Measurements from ENCODE around the gene RSRC1. TPM values are rescaled to one million over a fixed set of nuclear protein-coding genes. Genes with fewer than 3 reads are reported as not detected.

Gene RSRC1
- total and polyA plus RNA-seq, 2 of the 13 experiments (the other 11 are each of a cell fraction or from before 2014, with no cell fraction given): 4.9 to 63.0 TPM

- no peak for TF ChIP-seq ZNF556 (CRISPR knock-in tag; IDR thresholded peaks at IDR 0.05; ENCODE audit: borderline replicate concordance)
- no peak for TF ChIP-seq ZNF605 (CRISPR knock-in tag; IDR thresholded peaks at IDR 0.05)
- no peak for TF ChIP-seq GATA4 (IDR thresholded peaks at IDR 0.05; ENCODE audit: borderline replicate concordance, low read depth)
Observed at GRCh38 chr3:158152186-158152585, 42.3 kb downstream of the RSRC1 start (continued).

GRCh38 chr3:158158969-158159368 lies 49.1 kb downstream of the RSRC1 start:
- Histone ChIP-seq H3K9me3 (ENCODE audit: low read length) (no peaks in the 10 kb centered on the region), H3K4me1 (ENCODE audit: insufficient read depth, low read length) (no peaks in the 10 kb centered on the region), H3K79me2 (ENCODE audit: insufficient read depth, low read length) (no peaks in the 10 kb centered on the region), H3K4me3 (replicated peaks in 1 of 3; ENCODE audit: insufficient read depth in 1 of 3, low read depth in 2 of 3, low read length in 3 of 3) (no peak overlapping the region), H2AFZ (ENCODE audit: low read length) (no peak overlapping the region), H3K9ac (ENCODE audit: insufficient read depth, low read depth, low read length) (no peak overlapping the region), H4K20me1 (ENCODE audit: insufficient read depth, low read length) (no peaks in the 10 kb centered on the region), H3K27me3 (ENCODE audit: control insufficient read depth in 1 of 2, insufficient read depth in 2 of 2, low read length in 2 of 2) (no peaks in the 10 kb centered on the region), H3K27ac (ENCODE audit: extremely low read length, insufficient read depth, low read length) (no peak overlapping the region), H3K4me2 (ENCODE audit: low read depth, low read length) (no peak overlapping the region), H3K36me3 (replicated peaks in 1 of 2; ENCODE audit: control insufficient read depth in 1 of 2, insufficient read depth in 2 of 2, low read length in 2 of 2) (no peaks in the 10 kb centered on the region)
- in situ Hi-C loops (cut with HindIII; ENCODE audit: extremely low pct_ligation_motif_present, low pct_unique_long_range_greater_than_20kb): no loop called here
- BruUV-seq (replicated peaks): no TSS peak
- FAIRE-seq (no peak), DNase-seq (ENCODE audit: low spot score) (no peak), ATAC-seq (no peak)
- intact Hi-C loops (cut with micrococcal nuclease; ENCODE audit: unreplicated experiment): no loop called here
- CTCF ChIA-PET (ENCODE audit: low intra/inter-chr PET ratio, low total read pairs): no interaction called here
- POLR2A ChIA-PET: no interaction called here
- TF ChIP-seq, protein P1, sequence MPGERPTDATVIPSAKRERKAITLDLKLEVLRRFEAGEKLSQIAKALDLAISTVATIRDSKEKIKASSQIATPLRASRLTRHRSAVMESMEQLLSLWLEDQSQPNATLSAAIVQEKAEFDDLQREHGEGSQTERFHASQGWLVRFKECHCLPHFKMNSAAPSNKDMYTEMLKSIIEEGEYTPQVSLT (CRISPR knock-in tag; IDR thresholded peaks at IDR 0.05; ENCODE audit: borderline replicate concordance, low read depth): no peak
- TF ChIP-seq SIN3A (IDR thresholded peaks at IDR 0.05; ENCODE audit: borderline replicate concordance, low read depth, low read length) (no peak), ZNF724P (CRISPR knock-in tag; IDR thresholded peaks at IDR 0.05; ENCODE audit: borderline replicate concordance) (no peak), MEF2D (CRISPR knock-in tag; IDR thresholded peaks at IDR 0.05) (no peak), MEIS1 (CRISPR knock-in tag; IDR thresholded peaks at IDR 0.05; ENCODE audit: borderline replicate concordance) (no peak), ZNF225 (CRISPR knock-in tag; IDR thresholded peaks at IDR 0.05) (no peak), KLF15 (CRISPR knock-in tag; IDR thresholded peaks at IDR 0.05; ENCODE audit: borderline replicate concordance) (no peak), RFX1 (IDR thresholded peaks at IDR 0.05) (no peak), ARID4A (CRISPR knock-in tag; IDR thresholded peaks at IDR 0.05; ENCODE audit: borderline replicate concordance) (no peak), SP4 (CRISPR knock-in tag; IDR thresholded peaks at IDR 0.05) (no peak), ZNF574 (CRISPR knock-in tag; IDR thresholded peaks at IDR 0.05) (no peak), ZFP41 (CRISPR knock-in tag; IDR thresholded peaks at IDR 0.05; ENCODE audit: borderline replicate concordance) (no peak), SPEN (CRISPR knock-in tag; IDR thresholded peaks at IDR 0.05; ENCODE audit: low read depth) (no peak), GATAD1 (CRISPR knock-in tag; IDR thresholded peaks at IDR 0.05) (no peak), RXRB (CRISPR knock-in tag; IDR thresholded peaks at IDR 0.05; ENCODE audit: borderline replicate concordance) (no peak)

Data from HepG2 (cell line).